Measurements from ENCODE around the gene NECAP2. TPM values are rescaled to one million over a fixed set of nuclear protein-coding genes. Genes with fewer than 3 reads are reported as not detected.

NECAP2 gene
- total and polyA plus RNA-seq, 2 donors (not counting 3 experiments of a cell fraction or from before 2014, with no cell fraction given), result 101 to 148 TPM

- TF ChIP-seq FOS (IDR thresholded peaks at IDR 0.05; ENCODE audit: borderline replicate concordance, insufficient read depth, low read length), result no peak
- TF ChIP-seq GATA2 (IDR thresholded peaks at IDR 0.05; ENCODE audit: insufficient read depth, insufficient read length, low read depth, low read length), result no peak
- no peak for TF ChIP-seq MYC (IDR thresholded peaks at IDR 0.05; ENCODE audit: low read depth, low read length)
- no peak for TF ChIP-seq POLR2A (IDR thresholded peaks at IDR 0.05; ENCODE audit: low read depth, low read length)
- TF ChIP-seq JUN (IDR thresholded peaks at IDR 0.05; ENCODE audit: borderline replicate concordance, insufficient read depth, insufficient read length, low read depth), result no peak
- no peak for TF ChIP-seq CTCF (IDR thresholded peaks at IDR 0.05; ENCODE audit: extremely low read depth in 1 of 2, insufficient read depth in 1 of 2, low read depth in 1 of 2, low read length in 2 of 2)
- no peak for TF ChIP-seq EZH2 (IDR thresholded peaks at IDR 0.05; ENCODE audit: borderline replicate concordance, low read depth, low read length, severe bottlenecking)
- no peak for TF ChIP-seq POLR2AphosphoS5 (IDR thresholded peaks at IDR 0.05; ENCODE audit: insufficient read depth, low read depth, low read length)
- TF ChIP-seq MAX (IDR thresholded peaks at IDR 0.05; ENCODE audit: insufficient read depth, insufficient read length), result no peak
- Histone ChIP-seq H3K27ac (ENCODE audit: insufficient read depth, low read depth, low read length) (no peak overlapping the region), H3K9me1 (replicated peaks; ENCODE audit: control insufficient read depth, extremely low read depth, insufficient read depth, low read length) (no peaks in the 10 kb centered on the region), H3K9ac (replicated peaks; ENCODE audit: extremely low read depth, insufficient read depth, low read length) (no peak overlapping the region), H3K79me2 (ENCODE audit: control insufficient read depth, insufficient read depth, low read length) (no peaks in the 10 kb centered on the region), H3K4me2 (ENCODE audit: insufficient read depth, low read length) (no peak overlapping the region), H4K20me1 (replicated peaks; ENCODE audit: control insufficient read depth, extremely low read depth, insufficient read depth, low read length) (no peaks in the 10 kb centered on the region), H3K27me3 (ENCODE audit: control insufficient read depth in 2 of 2, insufficient read depth in 2 of 2, low read length in 2 of 2) (no peaks in the 10 kb centered on the region), H3K4me1 (ENCODE audit: control insufficient read depth, extremely low read depth, insufficient read depth, low read length) (no peaks in the 10 kb centered on the region), H2AFZ (ENCODE audit: low read depth, low read length) (no peak overlapping the region), H3K9me3 (replicated peaks; ENCODE audit: control insufficient read depth, insufficient read depth, low read length) (no peaks in the 10 kb centered on the region), H3K4me3 (replicated peaks in 1 of 3; ENCODE audit: insufficient read depth in 1 of 3, low read depth in 1 of 3, low read length in 3 of 3) (no peak overlapping the region), H3K36me3 (ENCODE audit: control insufficient read depth in 2 of 2, extremely low read depth in 1 of 2, insufficient read depth in 2 of 2, low read length in 2 of 2) (peaks cover 13 to 49% of the 10 kb centered on the region in 2 experiments)
- TSS peak; percentile 15 for BruUV-seq (replicated peaks)
- dilution Hi-C loops (cut with MboI; ENCODE audit: extremely low pct_ligation_motif_present, low sequenced_read_pairs), result no loop called here
- FAIRE-seq, result no peak
- no peak for DNase-seq (ENCODE audit: low read depth, low spot score)
- intact Hi-C loops (cut with micrococcal nuclease), result no loop called here
- ChIA-PET CTCF (interaction anchor here (1.4 kb wide), 1 partner anchor 19 kb away, joined by 5 read pairs; the partner anchor contains the start of gene NECAP2), POLR2A (no interaction called here)
Observed at GRCh38 chr1:16459352-16459925, 18.9 kb downstream of the NECAP2 start.
